Transverse colon (tissue), 4 donors: ENCODE data around the gene ARHGAP8. TPM values are rescaled to one million over a fixed set of nuclear protein-coding genes. Genes with fewer than 3 reads are reported as not detected.

Experiments used
- total RNA-seq, 4 donors: library from RNA; depleted of rRNA; stranded (reverse); fragments of >200 nt; gene quantifications; one replicate each; pipeline ENCODE4 v1.1.0, GENCODE V29; 2016

Gene ARHGAP8
- total RNA-seq, 4 donors from 2014 or later, result 28.6 to 51.5 (median 31.5) TPM

Other genes with a start within 250 kb of the ARHGAP8 start
- 10 to 100 TPM; 17.7 to 68.3 (median 22.2) TPM for gene PRR5, start 50.4 kb upstream of the ARHGAP8 start, total RNA-seq